GM19238 (cell line): ENCODE measurements around the gene PROSER2.

Experiments
- DNase-seq: peaks from one replicate; pipeline ENCODE4 v3.0.0; 2011; ENCODE audit warnings: low spot score; ENCODE audit not compliant: insufficient read length

The PROSER2 gene, protein sequence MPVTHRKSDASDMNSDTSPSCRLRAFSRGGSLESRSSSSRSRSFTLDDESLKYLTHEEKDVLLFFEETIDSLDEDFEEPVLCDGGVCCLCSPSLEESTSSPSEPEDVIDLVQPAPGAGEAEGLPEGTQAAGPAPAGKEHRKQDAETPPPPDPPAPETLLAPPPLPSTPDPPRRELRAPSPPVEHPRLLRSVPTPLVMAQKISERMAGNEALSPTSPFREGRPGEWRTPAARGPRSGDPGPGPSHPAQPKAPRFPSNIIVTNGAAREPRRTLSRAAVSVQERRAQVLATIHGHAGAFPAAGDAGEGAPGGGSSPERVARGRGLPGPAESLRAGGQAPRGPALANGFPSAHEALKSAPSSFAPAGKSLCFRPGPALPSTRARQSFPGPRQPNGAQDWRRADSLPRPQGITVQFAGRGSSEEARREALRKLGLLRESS

DNA sequence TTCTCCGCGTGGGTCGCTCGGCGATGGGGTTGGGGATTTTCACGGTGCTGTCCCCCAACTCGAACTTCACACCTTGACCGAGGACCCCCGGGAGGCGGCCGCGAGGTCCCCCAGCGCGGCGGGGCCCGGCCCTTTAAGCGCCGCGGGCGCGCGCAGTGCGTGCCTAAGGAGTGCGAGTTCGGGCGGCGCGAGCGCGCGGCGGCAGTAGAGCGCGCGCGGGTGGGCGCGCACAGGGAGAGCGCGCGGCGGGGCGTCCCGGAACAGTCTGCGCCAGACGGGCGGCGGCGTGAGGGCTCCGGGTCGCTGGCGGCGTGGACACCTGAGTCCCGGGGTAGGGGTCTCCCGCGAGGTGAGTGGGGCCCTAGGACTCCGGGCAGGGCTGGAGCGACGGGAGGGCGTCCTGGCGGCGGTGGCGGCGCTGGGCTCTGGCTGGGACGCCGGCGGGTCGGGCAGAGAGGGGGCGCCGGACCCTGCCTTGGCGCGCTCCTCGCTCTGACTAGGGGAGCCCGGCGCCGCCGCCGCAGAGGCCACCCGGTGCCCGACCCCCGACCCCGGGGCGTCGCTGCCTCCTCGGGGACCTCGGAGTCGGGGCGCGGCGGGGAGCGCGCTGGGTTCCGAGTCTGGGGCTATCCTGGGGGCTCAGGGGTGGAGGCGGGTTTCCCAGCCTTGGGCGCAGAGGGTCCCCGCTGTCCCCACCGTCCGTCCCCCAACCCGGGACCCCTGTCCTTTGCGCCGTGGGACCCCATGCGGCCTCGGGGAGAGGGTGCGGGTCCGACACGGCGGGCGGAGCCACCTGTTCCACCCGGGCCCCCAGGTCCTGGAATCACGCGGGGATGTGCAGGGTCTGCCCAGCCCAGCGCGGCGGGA, at the start of gene PROSER2:
Gene PROSER2 (plus strand): TSS at position 235 of the 867 bp plus-strand sequence. CDS start 28,722 bp downstream, outside the sequence.
- no peak for DNase-seq

GRCh38 chr10:11773761-11774441, 49.3 kb upstream of the PROSER2 start:
- DNase-seq = no peak

- DNase-seq = no peak
These were observed 47.7 kb upstream of the PROSER2 start for GRCh38 chr10:11775412-11775811.

DNA sequence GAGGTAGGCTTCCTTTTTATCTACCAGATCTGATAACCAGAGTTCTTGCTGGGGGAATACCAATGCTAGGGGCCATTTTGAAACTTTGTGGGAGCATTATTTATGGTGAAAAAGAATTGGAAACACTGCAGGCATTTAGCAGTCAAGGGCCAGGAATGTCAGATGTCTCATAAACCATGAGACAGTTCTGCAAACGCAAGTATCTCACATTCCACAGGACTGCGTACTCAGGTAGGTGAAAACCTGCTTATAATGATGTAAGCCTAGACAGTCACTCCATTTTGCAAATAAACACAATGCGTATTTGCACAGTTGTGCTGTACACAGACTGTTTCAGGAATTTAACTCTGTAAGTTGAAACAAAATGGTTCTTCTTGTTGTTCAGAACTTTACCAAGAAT, 47.1 kb upstream of the PROSER2 start:
- DNase-seq = no peak

GRCh38 chr10:11781114-11781513, 42.0 kb upstream of the PROSER2 start:
- no peak for DNase-seq

DNA sequence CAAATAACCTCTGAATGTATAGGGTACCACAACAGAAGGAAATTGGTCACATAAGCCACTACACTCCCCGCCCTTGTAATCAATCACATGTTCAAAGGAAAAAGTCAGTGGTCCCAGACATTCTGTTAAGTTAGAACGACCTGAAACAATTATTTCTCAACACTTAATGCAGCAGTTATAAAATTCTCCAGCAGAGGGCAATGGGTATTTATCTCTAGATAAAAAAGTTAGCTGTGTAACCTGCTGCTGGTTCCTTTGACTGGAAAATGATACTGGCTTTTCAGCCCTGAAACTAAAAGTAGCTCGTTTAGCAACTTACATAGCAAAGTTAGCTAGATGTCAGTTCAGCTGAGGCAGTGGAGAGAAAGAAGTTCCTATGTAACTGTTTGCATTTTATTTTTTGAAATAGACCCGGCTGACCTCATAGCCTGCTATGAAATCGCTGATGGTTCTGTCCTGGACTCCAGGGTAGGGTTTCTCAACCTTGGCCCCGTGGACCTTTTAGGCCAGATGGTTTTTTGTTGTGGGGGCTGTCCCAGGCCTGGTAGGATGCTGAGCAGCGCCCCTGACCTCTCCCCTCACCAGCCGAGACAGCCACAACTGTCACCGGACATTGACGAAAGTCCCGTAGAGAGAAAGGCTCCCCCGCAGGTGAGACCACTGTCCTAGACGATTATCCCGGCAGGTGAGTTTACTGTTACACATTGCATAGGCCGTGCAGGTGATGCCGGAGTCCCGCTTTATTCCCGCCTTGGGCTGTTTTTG, 40.2 kb upstream of the PROSER2 start:
- DNase-seq = peak; percentile 46

DNA sequence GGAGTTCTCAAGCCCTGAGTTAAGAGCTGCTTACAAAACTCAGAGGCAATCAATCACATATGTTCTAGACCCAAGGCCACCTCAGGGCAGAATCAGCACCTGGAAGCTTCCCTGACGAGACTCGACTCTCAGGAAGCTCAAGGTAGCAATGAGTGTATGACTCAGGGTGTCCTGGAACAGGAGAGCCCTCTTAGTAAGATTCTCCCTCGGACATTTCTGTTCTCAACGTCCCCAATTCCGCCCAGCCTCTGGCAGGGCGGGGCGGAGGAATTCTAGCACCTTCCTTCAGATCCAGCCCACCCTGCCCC, 39.6 kb upstream of the PROSER2 start:
- DNase-seq = no peak

DNA sequence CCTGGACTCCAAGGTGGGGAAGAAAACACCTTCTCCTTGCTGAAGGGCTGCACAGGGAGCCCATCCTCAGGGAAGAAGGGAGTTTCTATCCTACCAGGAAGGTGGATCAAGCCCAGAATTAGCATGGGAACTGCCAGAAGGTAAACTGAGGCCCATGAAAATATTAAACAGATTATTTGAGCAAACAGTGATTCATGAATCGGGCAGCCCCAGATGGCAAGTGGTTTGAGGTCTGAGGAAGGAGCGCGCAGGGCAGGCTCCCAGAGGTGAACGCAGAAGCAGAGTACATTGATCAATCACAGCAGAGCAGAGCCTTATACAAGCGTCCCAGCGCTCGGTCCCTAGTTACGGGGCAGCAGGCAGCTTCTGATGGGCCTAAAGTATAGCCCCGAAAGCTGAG, 35.8 kb upstream of the PROSER2 start:
- DNase-seq = no peak

DNA sequence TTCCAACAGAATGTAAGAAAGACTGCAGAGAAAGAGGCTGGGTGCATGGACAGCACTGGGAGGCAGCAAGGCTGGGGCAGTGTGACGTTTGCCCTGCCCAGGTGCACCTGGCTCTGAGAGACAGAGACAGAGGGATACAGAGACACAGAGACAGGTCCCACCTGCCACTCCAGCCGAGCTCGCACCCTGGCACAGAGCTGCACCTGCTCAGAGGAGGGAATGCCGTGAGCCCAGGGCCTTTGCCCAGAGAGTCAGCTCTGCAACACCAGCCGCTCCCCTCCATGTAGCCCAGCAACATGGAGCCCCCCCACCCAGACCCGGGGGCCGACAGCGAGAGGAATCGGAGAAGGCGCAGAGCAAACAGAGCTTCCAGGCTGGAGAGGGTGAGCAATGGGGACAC, 35.3 kb upstream of the PROSER2 start:
- no peak for DNase-seq

DNA sequence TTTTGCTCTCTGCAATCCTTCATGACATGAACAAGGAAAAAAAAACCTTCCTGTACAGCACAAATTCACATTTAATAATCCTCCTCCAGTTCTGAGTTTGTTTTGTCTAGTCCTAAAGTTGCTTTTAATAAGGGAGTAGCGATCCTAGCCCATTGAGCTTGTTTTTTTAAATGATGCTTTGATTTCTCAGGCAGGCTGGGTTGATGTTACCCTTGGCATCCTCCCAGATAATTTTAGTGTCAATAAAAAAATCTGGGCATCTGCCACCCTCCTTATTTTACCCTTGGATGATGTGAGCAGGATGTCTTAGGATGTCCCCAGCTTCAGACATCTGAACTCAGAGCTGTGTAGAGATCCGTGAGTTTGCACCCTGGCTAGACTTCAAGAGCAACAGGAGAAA, 33.9 kb upstream of the PROSER2 start:
- no peak for DNase-seq

- DNase-seq = no peak
These were observed 33.2 kb upstream of the PROSER2 start for GRCh38 chr10:11789956-11790355.

DNA sequence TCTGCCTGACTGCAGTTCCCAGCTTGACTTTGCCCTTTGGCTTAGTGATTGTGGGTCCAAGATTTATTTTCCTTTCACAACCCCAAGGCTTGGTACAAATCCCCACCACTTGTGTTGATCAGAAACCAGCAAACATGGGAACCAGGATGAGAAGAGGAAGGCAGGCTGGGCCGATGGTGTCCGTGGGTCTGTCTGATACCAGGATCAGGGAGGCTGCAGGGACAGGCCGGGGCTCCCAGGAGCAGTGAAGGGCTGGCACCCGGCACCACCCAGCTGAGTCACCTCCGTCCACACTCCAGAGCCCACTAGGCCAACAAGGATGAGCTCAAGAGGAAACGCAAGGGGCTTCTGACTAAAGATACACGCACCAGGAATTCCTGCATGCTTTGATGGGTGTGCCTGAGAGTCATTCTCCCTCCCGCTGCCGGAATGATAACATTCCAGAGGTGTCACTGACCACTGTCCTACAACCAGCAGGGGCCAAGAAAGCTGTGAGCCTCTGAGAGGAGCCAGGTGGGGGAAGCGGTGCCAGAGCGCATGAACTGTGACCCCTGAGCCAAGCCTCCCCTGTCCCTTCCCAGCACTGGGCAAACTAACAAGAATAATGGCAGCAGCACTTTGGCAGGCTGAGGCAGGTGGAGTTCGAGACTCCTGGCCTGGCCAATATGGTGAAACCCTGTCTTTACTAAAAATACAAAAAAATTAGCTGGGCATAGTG, 29.2 kb upstream of the PROSER2 start:
- no peak for DNase-seq

- no peak for DNase-seq
These were observed 28.6 kb upstream of the PROSER2 start for GRCh38 chr10:11794566-11794965.

- no peak for DNase-seq
These were observed 27.8 kb upstream of the PROSER2 start for GRCh38 chr10:11795101-11795920.

- DNase-seq = no peak
These were observed 26.7 kb upstream of the PROSER2 start for GRCh38 chr10:11796474-11796873.

- no peak for DNase-seq
These were observed 25.9 kb upstream of the PROSER2 start for GRCh38 chr10:11797281-11797680.

DNA sequence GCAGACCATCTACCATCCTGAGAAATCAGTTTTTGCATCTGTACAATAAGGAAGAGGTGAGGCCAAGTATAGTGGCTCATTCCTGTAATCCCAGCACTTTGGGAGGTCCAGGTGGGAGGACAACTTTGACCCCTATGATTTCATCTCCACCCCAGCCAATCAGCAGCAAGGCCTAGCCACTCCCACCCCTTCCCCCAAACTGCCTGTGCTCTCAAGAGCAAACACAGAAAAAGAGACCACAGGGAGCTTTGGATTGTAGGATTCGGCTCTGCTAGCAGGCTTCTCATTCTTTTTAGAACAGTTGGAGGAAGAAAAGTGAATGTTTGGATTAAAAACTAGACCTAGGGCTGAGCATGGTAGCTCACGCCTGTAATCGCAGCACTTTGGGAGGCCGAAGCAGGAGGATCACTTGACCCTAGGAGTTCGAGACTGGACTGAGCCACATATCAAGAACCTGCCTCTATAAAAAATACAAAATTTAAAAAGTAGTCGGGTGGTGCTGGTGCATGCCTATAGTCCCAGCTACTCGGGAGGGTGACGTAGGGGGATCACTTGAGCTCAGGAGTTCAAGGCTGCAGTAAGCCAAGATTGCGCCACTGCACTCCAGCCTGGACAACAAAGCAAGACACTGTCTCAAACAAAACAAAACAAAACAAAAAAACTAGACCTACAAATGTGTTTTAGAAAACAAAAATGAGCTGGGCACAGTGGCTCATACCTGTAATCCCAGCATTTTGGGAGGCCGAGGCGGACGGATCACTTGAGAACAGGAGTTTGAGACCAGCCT, 25.1 kb upstream of the PROSER2 start:
- no peak for DNase-seq

DNA sequence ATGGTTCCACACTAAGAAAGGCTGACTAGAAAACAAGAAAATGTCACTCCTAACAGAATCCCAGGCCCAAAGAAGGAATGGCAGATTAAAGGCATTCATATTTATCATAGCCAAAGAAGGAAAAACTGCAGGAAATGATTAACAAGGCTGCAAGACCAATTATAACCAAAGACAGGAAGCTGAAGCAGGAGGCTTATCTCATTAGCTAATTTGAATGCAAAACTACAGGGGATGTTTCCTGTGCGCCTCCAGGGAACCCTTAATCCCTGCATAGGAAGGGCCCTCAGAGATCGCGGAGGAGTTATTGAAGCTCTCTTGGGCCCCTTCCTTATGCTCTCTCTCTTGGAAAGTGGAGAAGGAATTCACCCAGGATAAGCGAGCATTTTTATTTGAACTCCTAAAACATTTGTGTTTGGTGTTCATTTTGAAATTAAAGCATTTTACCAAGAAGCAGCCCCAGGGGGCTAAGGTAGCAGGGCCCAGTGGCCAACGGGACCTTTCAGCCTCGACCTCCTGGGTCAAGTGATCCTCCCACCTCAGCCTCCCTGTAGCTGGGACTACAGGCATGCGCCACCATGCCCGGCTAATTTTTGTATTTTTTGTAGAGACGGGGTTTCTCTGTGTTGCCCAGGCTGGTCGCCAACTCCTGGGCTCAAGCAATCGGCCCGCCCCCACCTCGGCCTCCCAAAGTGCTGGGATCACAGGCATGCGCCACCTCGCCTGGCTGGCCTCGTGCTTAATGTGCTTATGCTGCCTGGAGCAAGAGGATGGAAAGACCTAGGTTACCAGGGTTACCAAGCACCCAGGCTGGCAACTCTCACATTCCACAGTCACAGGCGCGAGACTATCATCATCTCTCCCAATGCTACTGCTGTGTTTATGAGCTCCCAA, 24.1 kb upstream of the PROSER2 start:
- DNase-seq = no peak
